Measurements from ENCODE around the gene ZDHHC20. TPM values are rescaled to one million over a fixed set of nuclear protein-coding genes. Genes with fewer than 3 reads are reported as not detected.

Gene ZDHHC20
- 87.9 and 99.6 TPM in 2 replicates for total RNA-seq

DNA sequence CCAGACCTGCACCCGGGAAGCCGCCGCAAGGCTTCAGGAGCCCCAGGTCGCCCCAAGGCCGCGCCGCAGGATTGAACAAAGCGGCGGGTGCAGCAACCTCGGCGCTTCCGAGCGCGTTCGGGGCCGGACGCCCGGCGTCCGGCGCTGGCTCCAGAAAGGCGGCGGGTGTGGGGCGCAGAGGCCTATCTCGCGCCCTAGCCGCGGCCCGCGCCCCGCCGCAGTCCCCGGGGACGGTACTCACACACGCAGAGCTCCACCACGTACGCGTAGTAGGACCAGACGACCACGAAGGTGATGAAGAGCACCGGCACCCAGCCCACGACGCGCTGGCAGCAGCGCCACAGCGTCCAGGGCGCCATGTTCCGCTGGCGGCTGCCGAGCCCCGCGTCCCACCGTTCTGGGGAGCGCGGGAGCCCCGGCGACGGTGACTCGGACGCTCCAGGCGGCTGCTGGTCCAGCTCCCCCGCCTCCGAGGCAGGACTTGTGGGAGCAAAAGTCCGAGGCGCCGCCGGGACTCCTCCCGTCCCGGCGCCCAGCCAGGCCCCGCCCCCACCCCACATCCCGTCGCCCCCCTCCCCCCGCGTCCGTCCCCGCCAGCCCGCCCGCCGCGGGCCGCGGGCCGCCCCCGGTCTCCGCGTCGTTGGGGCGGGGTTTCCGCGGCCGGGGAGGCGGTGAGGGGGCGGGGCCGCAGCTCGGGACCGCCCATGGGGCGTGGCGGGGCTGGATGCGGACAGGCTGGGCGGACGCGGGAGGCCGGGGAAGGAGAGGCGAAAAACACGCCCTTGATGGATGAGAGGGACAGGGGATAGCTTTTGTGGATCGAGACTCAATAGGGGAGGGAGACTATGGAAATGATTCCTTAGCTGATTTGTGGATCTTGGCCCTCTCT lies at the start of gene ZDHHC20:
ZDHHC20 (minus strand) TSS at position 491 of the 889 bp plus-strand sequence; CDS start at position 359, 132 bp downstream.

Other genes starting within 250 kb of the ZDHHC20 start
- gene MICU2, start 144.9 kb upstream of the ZDHHC20 start, total RNA-seq: 43.8 and 45.6 TPM in 2 replicates
- gene FGF9, start 211.8 kb upstream of the ZDHHC20 start, total RNA-seq: under 0.01 TPM in 1 of 2 replicates, not detected in the other